HepG2 (cell line): Measurements from ENCODE around the gene ARHGEF10L. TPM values are rescaled to one million over a fixed set of nuclear protein-coding genes. Genes with fewer than 3 reads are reported as not detected.

ENCODE experiments used
- BORCS8-MEF2B ChIP-seq: sonication (generic); formaldehyde crosslinking; IDR thresholded peaks from 2 replicates; pipeline ENCODE4 v1.8.0; 2022; ENCODE audit warnings: mild to moderate bottlenecking, missing genetic modification reagents
- NPAS2 ChIP-seq: sonication (generic); formaldehyde crosslinking; IDR thresholded peaks from 2 replicates; pipeline ENCODE4 v1.8.0; 2022; ENCODE audit warnings: mild to moderate bottlenecking, missing genetic modification reagents, borderline replicate concordance
- PHF8 ChIP-seq: sonication (generic); formaldehyde crosslinking; IDR thresholded peaks from 2 replicates; pipeline ENCODE4 v1.5.0; 2020; ENCODE audit warnings: missing genetic modification reagents
- RORA ChIP-seq: sonication (generic); formaldehyde crosslinking; IDR thresholded peaks from 2 replicates; pipeline ENCODE4 v1.5.0; 2020; ENCODE audit warnings: mild to moderate bottlenecking, missing genetic modification reagents, moderate library complexity
- SUZ12 ChIP-seq: fragments of 150-350 bp; IDR thresholded peaks from 2 replicates; pipeline ENCODE4 v1.6.1; 2014; ENCODE audit warnings: low read depth, low read length
- TBX3 ChIP-seq: fragments of 450-650 bp; IDR thresholded peaks from 2 replicates; pipeline ENCODE4 v1.6.1; 2017; ENCODE audit warnings: antibody characterized with exemption, mild to moderate bottlenecking, inconsistent platforms, borderline replicate concordance
- ZBTB38 ChIP-seq: sonication (generic); formaldehyde crosslinking; IDR thresholded peaks from 2 replicates; pipeline ENCODE4 v1.5.1; 2020; ENCODE audit warnings: mild to moderate bottlenecking, missing genetic modification reagents
- ZFAT ChIP-seq: sonication (generic); formaldehyde crosslinking; conservative IDR thresholded peaks from 2 replicates; pipeline ENCODE4 v1.8.1; 2023; ENCODE audit warnings: missing genetic modification reagents, inconsistent platforms
- ZNF124 ChIP-seq: sonication (generic); formaldehyde crosslinking; IDR thresholded peaks from 2 replicates; pipeline ENCODE4 v1.4.0; 2020; ENCODE audit warnings: missing genetic modification reagents
- ZNF282 ChIP-seq: fragments of 450-650 bp; IDR thresholded peaks from 2 replicates; pipeline ENCODE4 v1.6.1; 2018; ENCODE audit not compliant: partially characterized antibody
- ZNF564 ChIP-seq: sonication (generic); formaldehyde crosslinking; IDR thresholded peaks from 2 replicates; pipeline ENCODE4 v1.8.1; 2023; ENCODE audit warnings: mild to moderate bottlenecking, missing genetic modification reagents
- polyA plus RNA-seq, 8 experiments: library from polyadenylated mRNA; depleted of rRNA in 3 of 8; stranded (reverse) in 7 of 8; unstranded in 1 of 8; fragments of >200 nt; fragmentation: Illumina TruSeq in 4 of 8; extraction: Trizol in 4 of 8; gene quantifications; 2 replicates each; pipeline versions ENCODE4 v1.2.1 to v1.2.3, GENCODE V29; 2011 to 2016; ENCODE audit warnings: low read depth in 4 of 8, missing spikeins in 1 of 8, mixed read lengths in 1 of 8; ENCODE audit not compliant: insufficient read depth in 1 of 8
- total RNA-seq, 5 experiments: library from RNA; depleted of rRNA; stranded (reverse); fragments of >200 nt; fragmentation: Illumina TruSeq; extraction: Trizol; gene quantifications; 2 replicates each; pipeline ENCODE4 v1.2.3, GENCODE V29; 2016; ENCODE audit warnings: low read depth in 1 of 5
- TF ChIP-seq, protein P1 (sequence below): fragments of 450-650 bp; IDR thresholded peaks from 2 replicates; pipeline ENCODE4 v1.6.1; 2017
- TF ChIP-seq, protein P2 (sequence below): IDR thresholded peaks from 2 replicates; pipeline ENCODE4 v1.6.1; 2012; ENCODE audit warnings: low read depth, low read length, improper control_type of control experiment
- TF ChIP-seq, protein P3 (sequence below): sonication (generic); formaldehyde crosslinking; IDR thresholded peaks from 2 replicates; pipeline ENCODE4 v1.4.0; 2020; ENCODE audit warnings: missing genetic modification reagents
- TF ChIP-seq, protein P4 (sequence below): sonication (generic); formaldehyde crosslinking; IDR thresholded peaks from 2 replicates; pipeline ENCODE4 v1.5.0; 2020; ENCODE audit warnings: mild to moderate bottlenecking, missing genetic modification reagents
- TF ChIP-seq, protein P5 (sequence below): sonication (generic); formaldehyde crosslinking; IDR thresholded peaks from 2 replicates; pipeline ENCODE4 v1.4.0; 2020; ENCODE audit warnings: missing genetic modification reagents, borderline replicate concordance

The ARHGEF10L gene
- total and polyA plus RNA-seq, 2 of the 13 experiments (the other 11 are each of a cell fraction or from before 2014, with no cell fraction given): 46.5 to 78.3 TPM

DNA sequence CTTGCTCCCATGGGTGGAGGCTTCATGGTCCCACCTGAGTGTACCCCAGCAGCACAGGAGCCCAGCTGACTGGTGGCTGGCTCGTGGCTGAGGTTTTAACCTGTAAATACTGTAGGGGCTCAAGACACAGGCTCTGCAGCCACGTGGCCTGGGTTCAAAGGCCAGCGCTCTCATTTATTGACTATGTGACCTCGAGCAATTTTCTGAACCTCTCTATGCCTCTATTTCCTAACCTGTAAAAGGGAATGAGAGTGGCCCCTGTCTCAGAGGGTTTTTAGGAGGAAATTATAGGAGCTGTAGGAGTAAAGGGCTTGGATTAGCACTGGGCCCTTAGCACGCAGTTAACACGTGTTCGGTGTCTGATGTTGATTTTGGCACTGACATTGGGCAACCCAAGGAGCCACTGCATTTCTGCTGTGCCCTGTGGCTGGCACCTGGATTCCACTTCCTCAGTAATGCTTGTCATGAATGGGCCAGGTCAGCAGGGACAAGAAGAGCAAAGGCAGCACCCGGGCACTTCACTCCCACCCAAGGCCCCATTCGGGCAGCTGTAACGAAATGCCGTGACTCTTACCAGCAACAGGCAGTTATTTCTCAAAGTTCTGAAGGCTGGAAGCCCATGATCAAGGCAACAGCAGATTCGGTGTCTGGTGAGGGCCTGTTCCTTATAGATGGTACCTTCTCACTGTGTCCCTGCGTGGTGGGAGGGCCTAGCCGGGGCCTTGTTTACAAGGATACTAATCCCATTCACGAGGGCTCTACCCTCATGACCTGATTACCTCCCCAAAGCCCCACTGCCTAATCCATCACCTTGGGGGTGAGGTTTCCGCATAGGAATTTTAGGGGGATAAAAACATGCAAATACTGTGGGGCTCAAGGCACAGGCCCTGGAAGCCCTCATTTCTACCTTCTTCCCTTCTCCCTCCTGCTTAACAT lies 25.2 kb downstream of the ARHGEF10L start (continued):
- TF ChIP-seq, protein P1, sequence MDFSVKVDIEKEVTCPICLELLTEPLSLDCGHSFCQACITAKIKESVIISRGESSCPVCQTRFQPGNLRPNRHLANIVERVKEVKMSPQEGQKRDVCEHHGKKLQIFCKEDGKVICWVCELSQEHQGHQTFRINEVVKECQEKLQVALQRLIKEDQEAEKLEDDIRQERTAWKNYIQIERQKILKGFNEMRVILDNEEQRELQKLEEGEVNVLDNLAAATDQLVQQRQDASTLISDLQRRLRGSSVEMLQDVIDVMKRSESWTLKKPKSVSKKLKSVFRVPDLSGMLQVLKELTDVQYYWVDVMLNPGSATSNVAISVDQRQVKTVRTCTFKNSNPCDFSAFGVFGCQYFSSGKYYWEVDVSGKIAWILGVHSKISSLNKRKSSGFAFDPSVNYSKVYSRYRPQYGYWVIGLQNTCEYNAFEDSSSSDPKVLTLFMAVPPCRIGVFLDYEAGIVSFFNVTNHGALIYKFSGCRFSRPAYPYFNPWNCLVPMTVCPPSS: no peak
- TF ChIP-seq, protein P2, sequence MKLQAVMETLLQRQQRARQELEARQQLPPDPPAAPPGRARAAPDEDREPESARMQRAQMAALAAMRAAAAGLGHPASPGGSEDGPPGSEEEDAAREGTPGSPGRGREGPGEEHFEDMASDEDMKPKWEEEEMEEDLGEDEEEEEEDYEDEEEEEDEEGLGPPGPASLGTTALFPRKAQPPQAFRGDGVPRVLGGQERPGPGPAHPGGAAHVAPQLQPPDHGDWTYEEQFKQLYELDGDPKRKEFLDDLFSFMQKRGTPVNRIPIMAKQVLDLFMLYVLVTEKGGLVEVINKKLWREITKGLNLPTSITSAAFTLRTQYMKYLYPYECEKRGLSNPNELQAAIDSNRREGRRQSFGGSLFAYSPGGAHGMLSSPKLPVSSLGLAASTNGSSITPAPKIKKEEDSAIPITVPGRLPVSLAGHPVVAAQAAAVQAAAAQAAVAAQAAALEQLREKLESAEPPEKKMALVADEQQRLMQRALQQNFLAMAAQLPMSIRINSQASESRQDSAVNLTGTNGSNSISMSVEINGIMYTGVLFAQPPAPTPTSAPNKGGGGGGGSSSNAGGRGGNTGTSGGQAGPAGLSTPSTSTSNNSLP: no peak
- TF ChIP-seq ZNF282 (no peak), ZFAT (CRISPR knock-in tag) (no peak), ZBTB38 (CRISPR knock-in tag) (no peak), ZNF124 (no peak), RORA (no peak), TBX3 (no peak), BORCS8-MEF2B (CRISPR knock-in tag) (no peak), NPAS2 (CRISPR knock-in tag) (no peak), ZNF564 (CRISPR knock-in tag) (peak; percentile 46; the same call in 1 of the 2 replicates), PHF8 (no peak; the same call in 1 of the 2 replicates), SUZ12 (no peak)
- TF ChIP-seq, protein P3, sequence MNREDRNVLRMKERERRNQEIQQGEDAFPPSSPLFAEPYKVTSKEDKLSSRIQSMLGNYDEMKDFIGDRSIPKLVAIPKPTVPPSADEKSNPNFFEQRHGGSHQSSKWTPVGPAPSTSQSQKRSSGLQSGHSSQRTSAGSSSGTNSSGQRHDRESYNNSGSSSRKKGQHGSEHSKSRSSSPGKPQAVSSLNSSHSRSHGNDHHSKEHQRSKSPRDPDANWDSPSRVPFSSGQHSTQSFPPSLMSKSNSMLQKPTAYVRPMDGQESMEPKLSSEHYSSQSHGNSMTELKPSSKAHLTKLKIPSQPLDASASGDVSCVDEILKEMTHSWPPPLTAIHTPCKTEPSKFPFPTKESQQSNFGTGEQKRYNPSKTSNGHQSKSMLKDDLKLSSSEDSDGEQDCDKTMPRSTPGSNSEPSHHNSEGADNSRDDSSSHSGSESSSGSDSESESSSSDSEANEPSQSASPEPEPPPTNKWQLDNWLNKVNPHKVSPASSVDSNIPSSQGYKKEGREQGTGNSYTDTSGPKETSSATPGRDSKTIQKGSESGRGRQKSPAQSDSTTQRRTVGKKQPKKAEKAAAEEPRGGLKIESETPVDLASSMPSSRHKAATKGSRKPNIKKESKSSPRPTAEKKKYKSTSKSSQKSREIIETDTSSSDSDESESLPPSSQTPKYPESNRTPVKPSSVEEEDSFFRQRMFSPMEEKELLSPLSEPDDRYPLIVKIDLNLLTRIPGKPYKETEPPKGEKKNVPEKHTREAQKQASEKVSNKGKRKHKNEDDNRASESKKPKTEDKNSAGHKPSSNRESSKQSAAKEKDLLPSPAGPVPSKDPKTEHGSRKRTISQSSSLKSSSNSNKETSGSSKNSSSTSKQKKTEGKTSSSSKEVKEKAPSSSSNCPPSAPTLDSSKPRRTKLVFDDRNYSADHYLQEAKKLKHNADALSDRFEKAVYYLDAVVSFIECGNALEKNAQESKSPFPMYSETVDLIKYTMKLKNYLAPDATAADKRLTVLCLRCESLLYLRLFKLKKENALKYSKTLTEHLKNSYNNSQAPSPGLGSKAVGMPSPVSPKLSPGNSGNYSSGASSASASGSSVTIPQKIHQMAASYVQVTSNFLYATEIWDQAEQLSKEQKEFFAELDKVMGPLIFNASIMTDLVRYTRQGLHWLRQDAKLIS (CRISPR knock-in tag): no peak
- TF ChIP-seq, protein P4, sequence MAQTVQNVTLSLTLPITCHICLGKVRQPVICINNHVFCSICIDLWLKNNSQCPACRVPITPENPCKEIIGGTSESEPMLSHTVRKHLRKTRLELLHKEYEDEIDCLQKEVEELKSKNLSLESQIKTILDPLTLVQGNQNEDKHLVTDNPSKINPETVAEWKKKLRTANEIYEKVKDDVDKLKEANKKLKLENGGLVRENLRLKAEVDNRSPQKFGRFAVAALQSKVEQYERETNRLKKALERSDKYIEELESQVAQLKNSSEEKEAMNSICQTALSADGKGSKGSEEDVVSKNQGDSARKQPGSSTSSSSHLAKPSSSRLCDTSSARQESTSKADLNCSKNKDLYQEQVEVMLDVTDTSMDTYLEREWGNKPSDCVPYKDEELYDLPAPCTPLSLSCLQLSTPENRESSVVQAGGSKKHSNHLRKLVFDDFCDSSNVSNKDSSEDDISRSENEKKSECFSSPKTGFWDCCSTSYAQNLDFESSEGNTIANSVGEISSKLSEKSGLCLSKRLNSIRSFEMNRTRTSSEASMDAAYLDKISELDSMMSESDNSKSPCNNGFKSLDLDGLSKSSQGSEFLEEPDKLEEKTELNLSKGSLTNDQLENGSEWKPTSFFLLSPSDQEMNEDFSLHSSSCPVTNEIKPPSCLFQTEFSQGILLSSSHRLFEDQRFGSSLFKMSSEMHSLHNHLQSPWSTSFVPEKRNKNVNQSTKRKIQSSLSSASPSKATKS (CRISPR knock-in tag): 0 out of 2 replicates have a peak, but pooled peaks have one; percentile 64
- TF ChIP-seq, protein P5, sequence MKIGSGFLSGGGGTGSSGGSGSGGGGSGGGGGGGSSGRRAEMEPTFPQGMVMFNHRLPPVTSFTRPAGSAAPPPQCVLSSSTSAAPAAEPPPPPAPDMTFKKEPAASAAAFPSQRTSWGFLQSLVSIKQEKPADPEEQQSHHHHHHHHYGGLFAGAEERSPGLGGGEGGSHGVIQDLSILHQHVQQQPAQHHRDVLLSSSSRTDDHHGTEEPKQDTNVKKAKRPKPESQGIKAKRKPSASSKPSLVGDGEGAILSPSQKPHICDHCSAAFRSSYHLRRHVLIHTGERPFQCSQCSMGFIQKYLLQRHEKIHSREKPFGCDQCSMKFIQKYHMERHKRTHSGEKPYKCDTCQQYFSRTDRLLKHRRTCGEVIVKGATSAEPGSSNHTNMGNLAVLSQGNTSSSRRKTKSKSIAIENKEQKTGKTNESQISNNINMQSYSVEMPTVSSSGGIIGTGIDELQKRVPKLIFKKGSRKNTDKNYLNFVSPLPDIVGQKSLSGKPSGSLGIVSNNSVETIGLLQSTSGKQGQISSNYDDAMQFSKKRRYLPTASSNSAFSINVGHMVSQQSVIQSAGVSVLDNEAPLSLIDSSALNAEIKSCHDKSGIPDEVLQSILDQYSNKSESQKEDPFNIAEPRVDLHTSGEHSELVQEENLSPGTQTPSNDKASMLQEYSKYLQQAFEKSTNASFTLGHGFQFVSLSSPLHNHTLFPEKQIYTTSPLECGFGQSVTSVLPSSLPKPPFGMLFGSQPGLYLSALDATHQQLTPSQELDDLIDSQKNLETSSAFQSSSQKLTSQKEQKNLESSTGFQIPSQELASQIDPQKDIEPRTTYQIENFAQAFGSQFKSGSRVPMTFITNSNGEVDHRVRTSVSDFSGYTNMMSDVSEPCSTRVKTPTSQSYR (CRISPR knock-in tag): no peak
